K562 (cell line): Measurements from ENCODE around the gene PGS1. TPM values are rescaled to one million over a fixed set of nuclear protein-coding genes. Genes with fewer than 3 reads are reported as not detected.

Source experiments
- ATAC-seq: fragments of 200-7000 bp; cut with Tn5 transposase; 3 replicates; pipeline ENCODE4 v1.9.1; 2020; ENCODE audit warnings: moderate library complexity
- BruUV-seq: library from RNA; stranded (reverse); fragments of 400-500 nt; replicated peaks from 2 replicates; lab custom pipeline; 2021; lab: Mats Ljungman, UMichigan
- CTCF ChIA-PET: fragments of 300-600 bp; formaldehyde crosslinking; extraction: SDS; loops from one replicate; lab custom pipeline; 2021; ENCODE audit warnings: low intra/inter-chr PET ratio; lab: Yijun Ruan, JAX
- POLR2A ChIA-PET: fragments of 300-600, 350-650 bp; sonication (Branson Sonifier 250); formaldehyde crosslinking; extraction: SDS; loops from one replicate; lab custom pipeline; 2021; ENCODE audit warnings: antibody characterized with exemption, inconsistent platforms; lab: Yijun Ruan, JAX
- DNase-seq, 4 experiments: peaks; one replicate each; pipeline versions ENCODE4 v3.0.0 to v3.0.0-alpha.2; 2011 to 2018; ENCODE audit warnings: low spot score in 3 of 4, mixed read lengths in 3 of 4; ENCODE audit errors: extremely low read depth in 1 of 4
- FAIRE-seq: peaks from 2 replicates; lab custom pipeline; 2011; peaks lifted over from hg19 to GRCh38; lab: Jason Lieb, UNC
- H2AFZ ChIP-seq: 2 replicates; pipeline ENCODE4 v1.6.0; 2011; ENCODE audit warnings: low read depth, low read length, control low read depth, inconsistent platforms
- H3K27ac ChIP-seq: fragments of 200-600 bp; 3 replicates; pipeline ENCODE4 v1.8.0; 2011; ENCODE audit warnings: low read depth, mild to moderate bottlenecking, control low read depth, inconsistent platforms, low read length, moderate library complexity, mixed read lengths; ENCODE audit errors: extremely low read depth
- H3K27me3 ChIP-seq, 2 experiments: fragments of 300-600 bp in 1 of 2; 2 replicates in 1 of 2; 3 replicates in 1 of 2; pipeline versions ENCODE4 v1.6.0 to v1.8.0; 2011; ENCODE audit warnings: inconsistent platforms in 2 of 2, low read length in 2 of 2, mild to moderate bottlenecking in 1 of 2, mixed read lengths in 1 of 2, moderate library complexity in 1 of 2; ENCODE audit not compliant: control insufficient read depth in 2 of 2, insufficient read depth in 2 of 2
- H3K36me3 ChIP-seq: fragments of 300-600 bp; 3 replicates; pipeline ENCODE4 v1.8.0; 2011; ENCODE audit warnings: mild to moderate bottlenecking, low read length, inconsistent platforms; ENCODE audit not compliant: control insufficient read depth, insufficient read depth
- H3K4me1 ChIP-seq, 2 experiments: fragments of 200-600 bp in 1 of 2; replicated peaks in 1 of 2; 2 replicates in 1 of 2; 3 replicates in 1 of 2; pipeline versions ENCODE4 v1.5.1 to v1.8.0; 2011; ENCODE audit warnings: inconsistent platforms in 2 of 2, low read length in 2 of 2, mild to moderate bottlenecking in 1 of 2, mixed read lengths in 1 of 2, moderate library complexity in 1 of 2; ENCODE audit not compliant: control insufficient read depth in 2 of 2, insufficient read depth in 2 of 2
- H3K4me2 ChIP-seq: 2 replicates; pipeline ENCODE4 v1.6.1; 2011; ENCODE audit warnings: low read length, control low read depth, inconsistent platforms, mixed read lengths; ENCODE audit not compliant: insufficient read depth
- H3K4me3 ChIP-seq: fragments of 200-600 bp; sonication (generic), shearing (Covaris generic); 2 replicates; pipeline ENCODE4 v1.5.1; 2016; ENCODE audit warnings: control low read depth, inconsistent platforms
- H3K79me2 ChIP-seq: fragments of 200-600 bp; 3 replicates; pipeline ENCODE4 v1.8.0; 2011; ENCODE audit warnings: low read length, inconsistent platforms; ENCODE audit not compliant: control insufficient read depth, insufficient read depth
- H3K9ac ChIP-seq, 2 experiments: 2 replicates each; pipeline versions ENCODE4 v1.6.0 to v1.6.1; 2011; ENCODE audit warnings: low read depth in 2 of 2, low read length in 2 of 2, control low read depth in 1 of 2, inconsistent platforms in 1 of 2, mild to moderate bottlenecking in 1 of 2, mixed read lengths in 1 of 2; ENCODE audit not compliant: insufficient read depth in 1 of 2
- H3K9me1 ChIP-seq: one replicate; pipeline ENCODE4 v1.6.0; 2011; ENCODE audit warnings: inconsistent platforms, mild to moderate bottlenecking, low read length, moderate library complexity; ENCODE audit not compliant: control insufficient read depth, insufficient read depth
- H3K9me3 ChIP-seq: replicated peaks from 2 replicates; pipeline ENCODE4 v1.5.1; 2011; ENCODE audit warnings: low read depth, low read length, inconsistent platforms; ENCODE audit not compliant: control insufficient read depth, insufficient read depth
- H4K20me1 ChIP-seq: replicated peaks from 2 replicates; pipeline ENCODE4 v1.6.1; 2011; ENCODE audit warnings: low read length, inconsistent platforms, mixed read lengths; ENCODE audit not compliant: control insufficient read depth, insufficient read depth
- ATF1 ChIP-seq, 2 experiments: fragments of 450-650 bp in 1 of 2; IDR thresholded peaks; 2 replicates each; pipeline ENCODE4 v1.6.1; 2016; ENCODE audit warnings: missing compliant biosample characterization in 1 of 2, missing genetic modification characterization in 1 of 2
- CREB1 ChIP-seq, 2 experiments: sonication (generic) in 1 of 2; formaldehyde crosslinking in 1 of 2; IDR thresholded peaks; 2 replicates each; pipeline versions ENCODE4 v1.6.1 to v1.8.0; 2012 to 2022; ENCODE audit warnings: inconsistent platforms in 1 of 2, mild to moderate bottlenecking in 1 of 2, missing genetic modification reagents in 1 of 2, moderate library complexity in 1 of 2
- CREBBP ChIP-seq: IDR thresholded peaks from one replicate; pipeline ENCODE4 v1.6.1; 2012; ENCODE audit warnings: low read depth, mild to moderate bottlenecking, control low read depth, inconsistent platforms, low read length
- CREM ChIP-seq: IDR thresholded peaks from 2 replicates; pipeline ENCODE4 v1.6.1; 2014; ENCODE audit warnings: antibody characterized with exemption, low read depth
- GABPB1 ChIP-seq: sonication (generic); formaldehyde crosslinking; IDR thresholded peaks from 2 replicates; pipeline ENCODE4 v1.8.0; 2022; ENCODE audit warnings: mild to moderate bottlenecking, missing genetic modification reagents
- IRF1 ChIP-seq: sonication (generic); formaldehyde crosslinking; IDR thresholded peaks from 2 replicates; pipeline ENCODE4 v1.8.0; 2022; ENCODE audit warnings: missing genetic modification reagents, mild to moderate bottlenecking, borderline replicate concordance
- ZNF175 ChIP-seq: fragments of 200-800 bp; sonication (Bioruptor generic); IDR thresholded peaks from 2 replicates; pipeline ENCODE4 v1.6.1; 2016; ENCODE audit warnings: low read depth, mild to moderate bottlenecking, missing genetic modification characterization, missing compliant biosample characterization
- ZNF24 ChIP-seq: fragments of 450-650 bp; IDR thresholded peaks from 2 replicates; pipeline ENCODE4 v1.6.1; 2016
- ZNF395 ChIP-seq: fragments of 200-800 bp; sonication (Bioruptor generic); IDR thresholded peaks from 2 replicates; pipeline ENCODE4 v1.6.1; 2017; ENCODE audit warnings: missing genetic modification characterization, missing compliant biosample characterization
- ZNF584 ChIP-seq: fragments of 200-800 bp; sonication (Bioruptor generic); IDR thresholded peaks from 2 replicates; pipeline ENCODE4 v1.6.1; 2016; ENCODE audit warnings: low read depth, mild to moderate bottlenecking, missing genetic modification characterization, missing compliant biosample characterization
- WGBS: fragments of 100-300 bp; shearing (Covaris generic); methylation state at CpG from one replicate; pipeline ENCODE4 v1.1.6; 2016; ENCODE audit warnings: low coverage, mixed read lengths; ENCODE audit not compliant: insufficient coverage; ENCODE audit errors: missing lambda C conversion rate; 5-methylcytosine and 5-hydroxymethylcytosine counted together
- in situ Hi-C: fragments of 300-500 bp; cut with MboI; formaldehyde crosslinking; loops from 4 replicates; pipeline ENCODE4 v1.15.0; 2018; ENCODE audit warnings: inconsistent platforms, mixed read lengths
- intact Hi-C: fragments of 100-400 bp; cut with micrococcal nuclease; formaldehyde crosslinking; loops from 2 replicates; pipeline ENCODE4 v1.14.2; 2022
- polyA plus RNA-seq, 8 experiments: library from polyadenylated mRNA; depleted of rRNA in 4 of 8; stranded (reverse) in 5 of 8; unstranded in 3 of 8; fragments of >200 nt; fragmentation: Nextera tagmentation in 2 of 8; fragmentation: Illumina TruSeq in 1 of 8; extraction: Ambion mirVana in 2 of 8; extraction: Trizol in 1 of 8; gene quantifications; 2 replicates each; pipeline versions ENCODE4 v1.2.1 to v1.2.3, GENCODE V29; 2011 to 2014; ENCODE audit warnings: inconsistent platforms in 1 of 8, missing spikeins in 1 of 8
- total RNA-seq, 7 experiments: library from RNA; depleted of rRNA in 6 of 7; stranded (reverse); fragments of >200 nt in 6 of 7; fragmentation: Illumina TruSeq in 2 of 7; extraction: Trizol in 2 of 7; gene quantifications; 2 replicates each; pipeline versions ENCODE4 v1.2.1 to v1.2.3, GENCODE V29; 2011 to 2021; ENCODE audit warnings: low replicate concordance in 1 of 7

Gene PGS1
- total and polyA plus RNA-seq, 9 of the 15 experiments (the other 6 are each of a cell fraction or from before 2014, with no cell fraction given) = 1.3 to 39.4 (median 22.3) TPM

- Histone ChIP-seq H3K36me3 (no peaks in the 10 kb centered on the region), H3K79me2 (no peaks in the 10 kb centered on the region), H3K4me3 (no peak overlapping the region), H2AFZ (no peak overlapping the region), H3K4me1 (peaks cover 0 to 8% of the 10 kb centered on the region in 2 experiments; a peak in 3 of 5 replicates), H3K9me3 (no peaks in the 10 kb centered on the region), H3K27ac (no peak overlapping the region), H3K27me3 (peaks cover 30 to 57% of the 10 kb centered on the region in 2 experiments), H4K20me1 (peaks cover 4% of the 10 kb centered on the region; the same call in 1 of the 2 replicates), H3K9me1 (no peaks in the 10 kb centered on the region), H3K9ac (no peak overlapping the region), H3K4me2 (no peak overlapping the region)
- intact Hi-C loops (loop anchor here (10.0 kb wide), 1 partner anchor 262 kb away; no protein-coding TSS in a partner anchor), in situ Hi-C loops (no loop called here)
- FAIRE-seq (no peak), DNase-seq (no peak), ATAC-seq (no peak)
- ChIA-PET CTCF (no interaction called here), POLR2A (interaction anchor here (0.6 kb wide), 1 partner anchor 110 kb away, joined by 3 read pairs; no protein-coding TSS in a partner anchor)
- peak; percentile 97 for TF ChIP-seq ZNF175 (CRISPR knock-in tag)
- TF ChIP-seq CREM = peak; percentile 49; the same call in 1 of the 2 replicates
- 0 out of 2 replicates have a peak, but pooled peaks have one; percentile 47 for TF ChIP-seq ZNF584
- TF ChIP-seq CREB1 (IDR thresholded peaks at IDR 0.05) = 0 out of 2 replicates have a peak, but pooled peaks have one; percentile 30
- TF ChIP-seq CREB1 (CRISPR knock-in tag; IDR thresholded peaks at IDR 0.05) = no peak
- no peak for TF ChIP-seq ATF1 (CRISPR knock-in tag; IDR thresholded peaks at IDR 0.05)
- peak; percentile 21; the same call in 1 of the 2 replicates for TF ChIP-seq ATF1 (tag; IDR thresholded peaks at IDR 0.05)
- TF ChIP-seq ZNF395 = peak; percentile 67; the same call in 1 of the 2 replicates
- 0 out of 2 replicates have a peak, but pooled peaks have one; percentile 46 for TF ChIP-seq ZNF24
- no peak for TF ChIP-seq GABPB1 (CRISPR knock-in tag)
- no peak for TF ChIP-seq IRF1
- TF ChIP-seq CREBBP = no peak
- BruUV-seq = no TSS peak
- WGBS = 15% methylated on average over 19 of the region's 19 CpGs
Measured at GRCh38 chr17:78442648-78443218, 64.3 kb downstream of the PGS1 start.
